HS-27A (cell line): ENCODE data around the gene IL6R.
"Not testable (repeated sequence)": the region's sequence is repeated elsewhere in the genome, so short reads cannot be mapped to it uniquely, and the experiment has no call there.

ENCODE experiments used
- DNase-seq: peaks from one replicate; pipeline ENCODE4 v3.0.0-alpha.2; 2012; ENCODE audit warnings: low read depth, missing footprints

The IL6R gene

DNA sequence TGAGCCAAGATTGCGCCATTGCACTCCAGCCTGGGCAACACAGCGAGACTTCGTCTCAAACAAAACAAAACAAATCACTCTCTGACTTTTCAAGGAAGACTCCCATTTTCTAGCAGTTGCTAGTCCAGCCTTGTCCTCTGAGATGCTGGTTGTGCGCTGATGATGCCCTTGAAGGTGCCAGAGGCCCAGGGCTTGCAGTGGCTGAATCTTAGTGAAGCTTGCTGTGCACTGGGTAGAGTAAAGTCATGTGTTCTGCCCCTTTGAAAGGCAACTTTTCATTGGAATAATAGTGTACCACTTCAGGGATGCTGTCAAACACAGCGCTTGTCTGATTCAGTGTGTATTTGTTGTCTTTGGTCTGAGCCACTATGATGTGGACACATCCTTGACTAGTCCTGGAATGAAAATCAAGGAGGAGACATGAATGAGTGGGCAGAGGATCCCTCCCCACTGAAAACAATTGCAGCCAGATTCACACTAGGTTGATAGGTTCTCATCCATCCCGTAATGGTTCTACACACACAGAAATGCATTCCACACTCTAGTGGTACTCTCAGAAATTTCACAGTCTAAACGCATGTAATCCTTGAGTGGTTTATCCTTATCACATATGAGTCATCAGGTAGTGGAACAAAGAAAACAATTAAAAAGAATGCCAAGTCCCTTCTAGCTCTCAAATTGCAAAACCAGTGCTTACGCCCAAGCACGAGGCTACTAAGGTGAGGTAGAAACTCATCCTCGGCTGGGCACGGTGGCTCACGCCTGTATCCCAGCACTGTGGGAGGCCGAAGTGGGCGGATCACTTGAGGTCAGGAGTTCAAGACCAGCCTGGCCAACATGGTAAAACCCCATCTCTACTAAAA is 79.0 kb downstream of the IL6R start:
- DNase-seq, result peak; percentile 31

DNA sequence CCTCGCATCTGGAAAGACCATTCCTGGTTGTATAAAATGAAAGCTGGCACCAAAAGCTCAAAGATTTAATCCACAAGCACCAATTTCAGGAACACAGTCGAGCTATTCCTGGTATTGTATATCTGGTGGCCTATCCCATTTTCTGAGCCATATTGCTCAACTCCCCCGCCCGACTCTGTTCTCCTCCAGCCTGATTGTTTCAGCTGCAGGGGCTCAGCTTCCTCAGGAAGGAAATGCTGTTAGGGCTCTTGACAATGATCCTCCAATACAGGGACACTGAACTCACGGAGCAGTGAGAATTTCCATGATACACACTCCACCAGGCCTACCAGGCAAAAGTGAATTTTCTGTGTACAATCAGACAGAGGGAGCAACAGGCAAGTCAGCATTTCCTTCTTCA is 80.0 kb downstream of the IL6R start:
- DNase-seq, result no peak

DNA sequence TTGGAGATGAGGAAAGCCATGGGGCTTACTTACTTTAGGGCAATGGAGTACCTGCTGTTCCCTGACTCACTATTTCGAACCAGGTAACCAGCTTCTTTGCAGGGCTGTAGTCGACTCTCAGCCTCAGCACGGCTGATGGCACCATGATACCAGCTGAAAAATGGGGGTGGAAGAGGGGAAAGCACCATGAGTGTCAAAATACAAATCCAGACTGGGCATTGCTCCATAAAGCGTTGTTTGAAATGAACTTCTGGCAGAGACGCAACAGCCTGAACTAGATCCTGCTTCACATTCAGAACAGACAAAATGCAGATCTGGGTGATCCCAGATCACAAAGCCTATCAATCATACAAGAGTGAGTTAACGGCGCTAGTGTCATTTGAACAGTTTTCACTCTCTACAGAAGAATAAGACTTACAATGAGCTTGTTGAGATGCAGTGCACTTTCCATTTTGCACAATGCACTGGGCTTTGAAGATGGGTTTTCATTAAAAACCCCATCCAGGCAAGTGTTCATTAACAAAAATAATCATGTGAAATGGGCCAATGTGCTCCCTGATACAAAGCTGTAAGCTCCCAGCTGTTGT is 80.9 kb downstream of the IL6R start:
- DNase-seq, result no peak

DNA sequence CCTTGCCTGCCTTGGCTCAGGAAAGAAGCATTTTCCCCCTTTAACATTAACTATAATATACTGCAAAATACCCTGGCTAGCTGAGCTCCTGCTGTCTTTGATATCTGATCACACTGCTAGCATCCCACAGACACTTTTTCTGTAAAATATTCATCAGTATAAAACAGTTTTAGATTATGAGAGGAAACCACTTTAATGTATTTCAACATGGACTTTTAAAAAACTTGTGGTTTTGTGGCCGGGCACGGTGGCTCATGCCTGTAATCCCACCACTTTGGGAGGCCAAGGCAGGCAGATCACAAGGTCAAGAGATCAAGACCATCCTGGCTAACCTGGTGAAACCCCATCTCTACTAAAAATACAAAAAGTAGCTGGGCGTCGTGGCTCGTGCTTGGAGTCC is 81.6 kb downstream of the IL6R start:
- not testable (repeated sequence) for DNase-seq

DNA sequence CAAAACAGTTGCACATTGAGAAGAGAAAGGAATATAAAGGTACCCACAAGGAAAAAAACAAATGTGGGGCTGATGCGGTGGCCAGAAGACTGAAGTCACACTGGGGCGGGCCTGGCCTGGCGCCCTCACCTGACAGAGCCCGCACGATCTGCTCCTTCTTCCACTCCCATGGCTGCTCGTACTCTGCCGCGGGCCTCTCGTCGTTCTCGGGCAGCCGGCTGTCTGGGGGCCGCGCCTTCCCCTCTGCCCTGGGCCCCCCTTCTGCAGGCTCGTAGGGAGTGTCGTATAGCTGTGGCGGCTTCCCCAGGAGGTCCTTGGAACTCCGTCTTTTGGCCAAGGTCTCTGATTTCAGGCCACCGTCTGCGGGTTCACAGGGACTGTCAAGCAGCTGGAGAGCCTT is 83.8 kb downstream of the IL6R start:
- DNase-seq, result no peak

DNA sequence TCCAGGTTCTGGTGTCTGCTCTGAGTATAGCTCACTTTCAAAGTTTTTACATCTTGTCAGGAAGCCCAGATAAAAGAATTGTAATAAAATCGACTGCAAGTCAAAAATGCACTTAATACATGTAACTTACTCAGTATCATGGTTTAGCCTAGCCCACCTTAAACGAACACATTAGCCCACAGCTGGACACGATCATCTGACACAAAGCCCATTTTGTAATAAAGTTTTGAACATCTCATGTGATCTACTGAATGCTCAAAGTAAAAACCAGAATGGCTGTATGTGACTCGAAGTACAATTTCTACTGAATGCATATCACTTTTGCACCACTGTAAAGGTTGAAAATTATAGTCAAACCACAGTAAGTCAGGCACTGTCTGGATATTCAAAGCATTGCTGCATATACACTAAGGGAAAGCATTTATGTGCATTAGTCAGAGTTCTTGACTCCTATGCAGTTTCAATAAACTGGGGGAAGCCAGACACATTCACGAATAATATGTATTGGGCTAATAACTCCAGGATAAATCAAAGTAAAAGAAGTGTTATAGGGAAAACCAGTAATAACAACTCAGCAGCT is 84.6 kb downstream of the IL6R start:
- DNase-seq, result no peak

DNA sequence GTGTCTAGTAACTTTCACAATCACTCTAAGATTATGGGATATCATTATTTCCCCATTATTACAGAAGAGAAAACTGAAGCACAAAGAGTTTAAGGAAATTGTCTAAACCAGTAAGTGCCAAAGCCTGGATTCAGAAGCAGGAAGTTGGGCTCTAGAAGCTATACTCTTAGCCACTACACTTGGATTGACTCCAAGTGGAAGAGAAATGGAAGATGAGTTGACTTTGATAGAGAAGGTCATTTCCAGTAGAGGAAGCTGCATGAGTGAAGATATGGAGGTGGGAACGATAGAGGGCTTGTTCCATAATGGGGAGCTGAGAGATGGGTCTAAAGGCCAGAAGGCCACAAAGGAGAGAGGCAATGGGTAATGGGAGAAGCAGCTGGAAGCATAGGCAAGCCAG is 85.2 kb downstream of the IL6R start:
- no peak for DNase-seq

DNA sequence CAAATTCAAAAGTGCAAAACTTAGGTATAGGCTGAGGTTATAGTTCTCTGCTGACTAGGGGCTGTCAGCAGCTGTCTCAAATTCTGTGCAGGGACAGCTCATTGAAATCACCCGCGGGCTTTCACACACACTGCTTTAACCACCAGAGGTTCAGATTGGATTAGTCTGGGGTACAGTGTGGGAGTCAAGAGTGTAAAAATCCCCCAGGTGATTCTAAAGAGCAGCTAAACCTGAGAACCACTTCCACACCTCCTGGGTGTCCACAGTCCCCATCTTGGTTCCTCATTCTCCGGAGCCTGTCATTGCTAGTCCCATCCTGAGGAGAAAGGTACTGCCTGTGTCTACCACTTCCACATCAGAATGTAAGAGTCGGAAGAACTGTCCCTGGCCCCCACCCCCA is 87.0 kb downstream of the IL6R start:
- DNase-seq, result no peak

DNA sequence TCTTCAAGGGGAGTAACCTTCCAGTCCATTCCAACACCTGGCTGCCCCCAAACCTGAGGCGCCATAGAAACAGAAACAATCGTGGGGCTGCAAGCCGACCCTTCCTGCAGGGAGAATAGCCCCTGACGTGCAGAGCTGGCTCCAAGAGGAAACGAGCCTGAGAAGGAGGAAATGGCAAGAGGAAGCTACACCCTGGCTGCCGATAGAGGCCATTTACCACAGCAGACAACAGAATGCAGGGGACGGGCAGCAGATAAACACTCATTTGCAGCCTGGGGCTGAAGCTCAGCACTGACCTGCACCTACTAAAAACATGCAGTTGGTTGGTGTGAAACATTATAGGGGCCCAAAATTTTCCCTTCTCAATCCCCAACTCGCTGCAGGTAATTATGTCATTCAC is 88.1 kb downstream of the IL6R start:
- DNase-seq, result no peak

DNA sequence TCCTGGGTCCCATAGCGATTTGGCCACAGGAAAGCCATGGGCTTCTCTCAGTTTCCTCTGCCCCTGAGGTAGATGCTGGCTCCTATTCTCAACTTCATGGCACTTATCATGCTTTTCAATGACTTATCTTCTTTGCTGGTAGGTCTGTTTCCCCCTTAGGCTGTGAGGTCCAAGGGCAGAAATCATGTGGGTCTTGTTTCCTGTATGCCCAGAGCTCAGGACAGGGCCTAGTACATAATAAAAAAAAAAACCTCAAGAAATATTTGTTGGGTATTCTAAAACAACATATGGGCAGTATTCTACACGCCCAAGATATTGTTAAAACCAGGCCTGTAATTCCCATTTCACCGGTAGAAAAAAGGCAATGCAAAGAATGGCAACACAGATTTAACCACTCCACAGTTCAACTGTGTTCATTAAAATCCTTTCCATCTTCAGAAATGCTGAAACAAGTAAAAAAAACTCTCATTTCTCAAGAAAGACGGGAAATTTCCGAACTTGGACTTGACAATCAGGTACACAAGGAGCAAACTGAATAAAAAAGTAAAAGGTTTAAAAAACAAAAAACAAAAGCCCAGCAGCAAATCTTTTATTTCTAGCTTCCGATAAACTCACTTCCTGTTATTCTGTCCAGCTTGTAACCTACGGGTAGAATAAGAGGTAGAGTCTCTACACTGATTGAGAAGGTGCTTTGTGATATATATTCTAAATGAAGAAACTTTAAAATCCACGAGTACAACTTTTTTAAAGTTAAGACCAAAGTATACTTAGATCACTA is 90.5 kb downstream of the IL6R start:
- DNase-seq, result no peak

DNA sequence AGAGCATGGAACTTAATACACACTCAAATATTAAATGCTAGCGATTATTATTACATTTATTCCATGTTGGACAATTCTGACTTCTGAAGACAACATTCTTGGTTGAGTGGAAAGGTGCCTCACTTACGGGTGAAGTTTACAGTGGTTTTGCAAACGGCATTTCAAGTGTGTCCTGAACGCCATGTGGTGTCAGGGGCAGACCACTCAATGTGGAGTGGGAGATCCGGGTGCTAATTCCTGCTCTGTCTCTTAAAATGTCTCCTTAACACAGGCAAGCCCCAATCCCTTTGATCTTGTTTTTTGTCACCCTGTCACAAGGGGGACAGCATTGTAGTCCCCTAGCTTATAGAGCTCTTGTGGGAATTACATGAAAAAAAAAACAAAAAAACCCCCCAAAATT is 91.2 kb downstream of the IL6R start:
- DNase-seq, result no peak

DNA sequence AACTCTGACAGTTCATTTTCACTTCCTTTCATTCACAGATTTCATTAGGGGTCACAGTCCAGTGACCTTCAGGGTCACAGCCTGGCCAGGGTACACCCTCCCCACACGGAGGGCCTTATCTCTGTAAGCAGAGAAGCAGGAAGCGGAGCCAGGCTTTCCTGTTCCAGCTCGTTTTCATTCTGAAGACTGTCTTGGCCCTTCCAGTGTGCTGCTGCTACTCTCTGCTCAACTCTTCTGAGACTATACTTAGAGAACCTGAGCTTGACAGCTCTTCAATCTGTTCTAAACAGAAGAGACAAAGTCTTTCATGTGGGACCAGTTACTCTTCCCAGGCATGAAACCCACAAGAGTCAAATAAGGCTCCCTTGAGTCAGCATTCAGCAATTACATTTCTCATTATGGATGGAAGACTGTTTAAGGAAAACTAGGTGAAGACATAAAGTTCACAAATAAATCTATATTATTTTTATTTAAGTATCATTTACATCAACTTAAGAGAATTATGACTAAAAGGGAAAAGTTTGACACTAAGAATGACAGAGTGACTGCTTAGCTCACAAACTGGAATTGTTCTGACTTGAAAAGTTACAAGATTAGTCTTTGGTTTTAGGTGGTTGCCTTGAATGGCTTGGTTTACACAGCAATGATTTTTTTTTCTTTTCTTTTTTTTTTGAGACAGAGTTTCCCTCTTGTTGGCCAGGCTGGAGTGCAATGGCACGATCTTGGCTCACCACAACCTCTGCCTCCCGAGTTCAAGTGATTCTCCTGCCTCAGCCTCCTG is 92.1 kb downstream of the IL6R start:
- no peak for DNase-seq

DNA sequence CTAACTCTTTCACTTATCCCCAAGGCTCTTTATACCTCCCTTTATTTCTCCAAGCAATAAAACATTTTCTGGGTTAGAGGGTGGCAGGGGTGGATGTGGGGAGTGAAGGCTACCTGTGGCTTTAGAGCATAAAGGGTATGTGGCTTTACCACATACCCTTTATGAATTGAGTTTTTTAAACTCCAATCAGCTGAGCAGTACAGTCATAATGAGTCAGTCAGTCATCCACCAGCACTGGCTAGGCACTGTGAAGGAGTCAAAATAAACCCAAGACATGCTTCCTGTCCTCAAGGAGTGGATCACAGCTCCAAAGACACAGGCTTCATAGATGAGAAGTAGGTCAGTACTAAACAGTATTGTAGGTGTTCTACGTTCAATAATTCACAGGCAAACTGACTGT is 94.3 kb downstream of the IL6R start:
- DNase-seq, result no peak

DNA sequence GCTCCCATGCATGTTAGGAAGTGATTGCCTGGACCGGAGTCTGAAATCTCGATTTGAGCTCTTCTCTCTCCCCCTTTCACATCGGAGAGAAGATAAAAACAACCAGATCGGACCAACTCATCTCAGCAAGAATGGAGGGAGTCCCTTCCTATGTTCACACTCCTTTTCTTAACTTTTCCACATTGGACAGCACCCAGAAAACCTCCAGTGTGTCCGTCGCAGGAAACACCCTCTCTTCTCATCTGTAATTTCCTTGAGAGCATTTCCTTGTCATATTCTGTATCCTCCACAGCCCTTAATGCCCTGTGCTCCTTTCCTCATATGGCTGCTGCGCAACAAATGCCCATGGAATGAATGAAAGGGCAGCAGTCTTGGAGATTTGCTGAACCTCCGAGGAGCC is 95.4 kb downstream of the IL6R start:
- no peak for DNase-seq

DNA sequence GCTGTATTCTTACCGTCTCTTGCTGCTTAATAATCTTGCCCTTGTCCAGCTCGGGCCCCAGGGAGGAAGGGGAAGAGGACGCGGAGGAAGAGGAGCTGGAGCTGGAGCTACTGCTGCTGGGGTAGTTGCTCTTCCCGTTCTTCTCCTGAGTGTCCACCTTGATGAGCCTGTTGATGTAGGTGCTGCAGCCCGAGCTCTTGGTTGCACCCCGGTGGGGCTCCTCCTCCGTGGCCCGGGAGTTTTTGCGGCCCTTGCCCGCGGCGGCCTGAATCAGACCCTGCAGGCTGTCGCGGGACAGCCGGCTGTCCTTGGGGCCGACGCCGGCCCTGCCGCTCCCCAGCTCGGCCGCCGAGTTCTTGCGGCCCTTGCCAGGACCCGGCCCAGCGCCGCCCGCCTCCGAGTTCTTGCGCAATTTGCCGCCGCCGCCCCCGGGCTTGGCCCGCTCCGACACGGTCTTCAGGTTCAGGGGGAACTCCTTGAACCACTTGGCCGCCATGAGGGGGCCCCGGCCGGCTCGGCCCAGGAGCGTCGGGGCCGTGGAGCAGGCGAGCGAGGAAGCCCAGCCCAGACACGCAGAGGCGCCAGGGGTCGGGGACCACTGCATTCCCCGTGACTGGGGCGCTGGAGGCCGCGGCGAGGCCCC is 96.4 kb downstream of the IL6R start:
- no peak for DNase-seq

DNA sequence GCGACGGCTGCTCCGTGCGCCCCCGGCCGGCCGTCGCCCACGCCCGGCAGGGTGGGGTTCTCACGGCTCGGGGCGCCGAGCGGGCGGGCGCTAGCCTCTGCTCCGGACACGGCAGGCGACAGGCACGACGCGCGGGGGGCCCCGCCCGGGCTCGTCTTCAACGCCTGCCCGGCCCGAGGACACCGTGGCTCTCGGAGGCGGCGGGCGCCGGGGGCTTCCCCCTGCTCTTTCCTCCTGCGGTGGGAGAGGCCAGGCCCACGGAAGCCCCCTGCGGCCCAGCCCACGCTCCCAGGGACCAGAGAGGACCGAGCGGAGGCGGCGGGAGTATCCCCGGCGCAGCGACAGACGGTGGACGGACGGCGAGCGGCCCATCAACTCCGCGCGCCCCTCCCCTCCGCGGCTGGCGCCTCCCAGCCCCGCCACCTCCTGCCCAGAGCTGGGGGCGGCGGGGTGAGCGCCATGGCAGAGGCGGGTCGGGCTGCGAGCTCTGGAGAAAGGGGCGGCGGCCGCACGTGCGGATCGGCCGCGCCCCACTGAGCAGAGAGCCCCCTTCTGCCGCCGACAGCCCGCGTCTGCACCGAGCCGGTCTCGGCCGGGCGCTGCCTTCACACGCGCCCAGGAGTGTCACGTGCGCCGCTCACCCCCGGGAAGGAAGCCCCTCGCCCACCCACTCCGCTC is 97.1 kb downstream of the IL6R start, which contains the start of the genes SHE and TDRD10:
Gene SHE, minus strand, starts transcription at position 347 of the 678 bp plus-strand sequence. CDS start 386 bp downstream, outside the sequence.
Gene TDRD10, plus strand, starts transcription at position 154 of the 678 bp plus-strand sequence. CDS start 4,685 bp downstream, outside the sequence.
- no peak for DNase-seq

DNA sequence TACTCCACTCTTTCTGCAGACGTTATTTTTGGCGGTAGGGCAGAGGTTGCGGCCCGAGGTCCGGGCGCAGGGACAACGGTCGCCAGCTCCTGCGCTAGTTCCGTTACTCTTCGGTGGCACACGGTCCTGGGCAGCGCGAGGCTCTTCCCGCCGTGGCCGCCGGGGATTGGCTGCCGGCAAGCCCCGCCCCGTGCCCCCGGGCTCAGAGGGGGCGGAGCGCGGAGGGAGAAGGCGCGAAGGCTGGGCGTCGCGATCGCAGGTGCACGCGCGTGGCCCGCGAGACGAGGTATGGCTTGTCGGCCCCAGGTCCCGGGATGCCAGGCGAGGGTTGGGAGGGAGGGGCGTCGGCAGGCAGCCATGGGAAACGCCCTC is 97.6 kb downstream of the IL6R start:
- no peak for DNase-seq

DNA sequence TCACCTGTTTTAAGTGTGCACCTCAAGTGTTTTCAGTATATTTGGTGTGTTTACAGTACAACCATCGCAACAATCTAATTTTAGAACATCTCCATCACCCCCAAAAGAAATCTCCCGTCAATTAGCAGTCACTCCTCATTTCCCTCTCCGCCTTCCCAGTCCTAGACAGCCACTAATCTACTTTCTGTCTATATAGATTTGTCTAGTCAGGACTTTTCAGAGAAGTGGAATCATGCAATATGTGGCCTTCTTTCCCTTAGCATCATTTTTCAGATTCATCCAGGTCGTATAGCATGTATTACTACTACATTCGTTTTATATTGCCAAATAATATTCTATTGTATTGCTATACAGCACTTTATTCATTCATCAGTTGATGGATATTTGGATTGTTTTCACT is 98.8 kb downstream of the IL6R start:
- DNase-seq, result no peak

DNA sequence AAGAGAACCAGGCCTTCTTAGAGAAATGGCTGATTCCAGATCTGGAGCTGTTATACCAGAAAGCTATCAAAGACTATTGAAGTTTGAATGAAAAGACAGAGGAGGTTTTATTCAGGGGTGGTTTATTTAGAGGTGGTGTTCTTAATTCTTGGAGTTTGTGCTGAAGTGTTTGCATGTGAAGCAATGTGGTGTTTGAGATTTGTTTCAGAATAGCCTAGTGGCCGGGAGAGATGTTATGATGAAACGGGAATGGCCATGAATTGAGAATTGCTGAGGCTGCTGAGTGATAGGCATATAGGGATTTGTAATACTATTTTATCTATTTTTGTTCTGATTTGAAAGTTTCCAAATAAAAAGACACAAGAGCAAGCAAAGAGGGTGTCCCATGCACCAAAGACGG is 107.6 kb downstream of the IL6R start:
- DNase-seq, result no peak

DNA sequence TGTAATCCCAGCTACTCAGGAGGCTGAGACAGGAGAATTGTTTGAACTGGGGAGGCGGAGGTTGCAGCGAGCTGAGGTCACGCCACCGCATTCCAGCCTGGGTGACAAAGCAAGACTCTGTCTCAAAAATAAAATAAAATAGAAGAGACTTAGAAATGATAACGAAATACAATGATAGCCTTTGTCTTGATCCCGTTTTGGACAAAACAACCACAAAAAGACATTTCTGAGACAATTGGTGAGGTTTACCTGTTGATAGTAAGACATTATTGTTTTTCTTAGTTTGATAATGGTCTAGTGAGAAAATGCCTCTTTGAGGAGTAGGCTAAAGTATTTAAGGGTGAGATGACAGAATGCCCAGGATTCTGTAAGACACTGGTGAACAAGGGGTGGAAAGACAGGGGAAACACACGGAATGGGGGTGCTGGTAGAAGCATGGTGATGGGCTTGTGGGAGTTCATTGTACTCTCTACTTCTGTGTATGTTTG is 109.0 kb downstream of the IL6R start:
- no peak for DNase-seq
